Spleen (tissue), 7 donors: ENCODE results near the gene LRRC8A.

Source experiments
- POLR2AphosphoS5 ChIP-seq, 3 donors: sonication (generic); formaldehyde crosslinking; IDR thresholded peaks; one replicate each; pipeline ENCODE4 v1.5.1; 2017; ENCODE audit warnings: antibody characterized with exemption in 3 of 3
- TF ChIP-seq, protein P1 (sequence below), 11 experiments: fragments of 200-600 bp in 7 of 11; fragments of 450-650 bp in 4 of 11; sonication (generic) in 4 of 11; IDR thresholded peaks in 8 of 11; conservative IDR thresholded peaks in 3 of 11; 1 replicate in 7 of 11; 2 replicates in 4 of 11; pipeline versions ENCODE4 v1.4.0 to v1.8.0; 2016 to 2021; ENCODE audit warnings: antibody characterized with exemption in 11 of 11, inconsistent platforms in 4 of 11, mild to moderate bottlenecking in 1 of 11
- donor health status: DM: no; HTN: no; CAD: no; lungs with moderate emphysema.
- donor health status: DM: no; HTN: no; CAD: no.
- donor health status: DM: no; HTN: no; CAD: no.

DNA sequence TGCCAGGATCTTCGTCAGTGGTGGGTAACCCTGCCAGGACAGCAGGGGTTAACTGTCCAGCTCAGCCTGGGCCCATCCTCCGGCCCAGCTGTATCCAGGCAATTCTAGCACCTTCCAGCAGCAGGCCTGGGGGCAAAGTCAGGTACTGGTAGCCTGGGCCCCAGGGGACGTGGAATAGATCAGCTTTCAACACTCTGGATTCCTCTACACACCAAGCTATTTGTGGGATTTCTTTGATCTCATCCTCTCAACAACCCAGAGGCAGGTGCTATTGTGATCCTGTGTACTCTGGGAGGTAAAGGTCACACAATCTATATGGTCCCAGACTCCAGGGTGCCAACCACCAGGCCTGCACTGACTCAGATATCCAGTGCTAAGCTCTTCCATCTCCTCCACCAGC lies 43.6 kb upstream of the LRRC8A start:
- TF ChIP-seq, protein P1, sequence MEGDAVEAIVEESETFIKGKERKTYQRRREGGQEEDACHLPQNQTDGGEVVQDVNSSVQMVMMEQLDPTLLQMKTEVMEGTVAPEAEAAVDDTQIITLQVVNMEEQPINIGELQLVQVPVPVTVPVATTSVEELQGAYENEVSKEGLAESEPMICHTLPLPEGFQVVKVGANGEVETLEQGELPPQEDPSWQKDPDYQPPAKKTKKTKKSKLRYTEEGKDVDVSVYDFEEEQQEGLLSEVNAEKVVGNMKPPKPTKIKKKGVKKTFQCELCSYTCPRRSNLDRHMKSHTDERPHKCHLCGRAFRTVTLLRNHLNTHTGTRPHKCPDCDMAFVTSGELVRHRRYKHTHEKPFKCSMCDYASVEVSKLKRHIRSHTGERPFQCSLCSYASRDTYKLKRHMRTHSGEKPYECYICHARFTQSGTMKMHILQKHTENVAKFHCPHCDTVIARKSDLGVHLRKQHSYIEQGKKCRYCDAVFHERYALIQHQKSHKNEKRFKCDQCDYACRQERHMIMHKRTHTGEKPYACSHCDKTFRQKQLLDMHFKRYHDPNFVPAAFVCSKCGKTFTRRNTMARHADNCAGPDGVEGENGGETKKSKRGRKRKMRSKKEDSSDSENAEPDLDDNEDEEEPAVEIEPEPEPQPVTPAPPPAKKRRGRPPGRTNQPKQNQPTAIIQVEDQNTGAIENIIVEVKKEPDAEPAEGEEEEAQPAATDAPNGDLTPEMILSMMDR (IDR thresholded peaks at IDR 0.05 in 8 of 11, conservative IDR thresholded peaks at IDR 0.05 in 3 of 11): no peak
- TF ChIP-seq POLR2AphosphoS5 (IDR thresholded peaks at IDR 0.05): no peak
